HCT116 (cell line): ENCODE results near the gene GFM1. TPM values are rescaled to one million over a fixed set of nuclear protein-coding genes. Genes with fewer than 3 reads are reported as not detected.

ENCODE experiments used
- ATAC-seq: fragments of 200-7000 bp; cut with Tn5 transposase; 2 replicates; pipeline ENCODE4 v1.9.1; 2020; ENCODE audit warnings: mild to moderate bottlenecking, moderate library complexity
- BruUV-seq: library from RNA; stranded (reverse); fragments of 400-500 nt; replicated peaks from 2 replicates; lab custom pipeline; 2021; lab: Mats Ljungman, UMichigan
- CTCF ChIA-PET: fragments of 300-600 bp; sonication (Branson Sonifier 250); formaldehyde crosslinking; loops from one replicate; lab custom pipeline; 2021; ENCODE audit warnings: antibody characterized with exemption; lab: Charles Lee
- POLR2A ChIA-PET: fragments of 300-600, 350-600 bp; sonication (Branson Sonifier 250); formaldehyde crosslinking; loops from one replicate; lab custom pipeline; 2021; ENCODE audit warnings: antibody characterized with exemption; lab: Charles Lee
- RAD21 ChIA-PET, 2 experiments: fragments of 300-600 bp; sonication (Branson Sonifier 250); formaldehyde crosslinking; loops; one replicate each; lab custom pipeline; 2023; ENCODE audit warnings: low total read pairs in 2 of 2; ENCODE audit not compliant: uncharacterized antibody in 2 of 2, unreplicated experiment in 2 of 2, low non-redundant PET in 1 of 2; lab: Charles Lee
- DNase-seq: peaks from one replicate; pipeline ENCODE4 v3.0.0-alpha.2; 2010; ENCODE audit warnings: low read depth, low spot score
- H2AFZ ChIP-seq: fragments of 200-600 bp; shearing (Covaris generic), sonication (generic); 2 replicates; pipeline ENCODE4 v1.6.1; 2017; ENCODE audit warnings: low read depth, mixed run types, mixed read lengths, antibody characterized with exemption, low read length; ENCODE audit not compliant: poor library complexity, severe bottlenecking
- H3K27ac ChIP-seq: 2 replicates; pipeline ENCODE4 v1.5.1; 2012; ENCODE audit warnings: low read depth, low read length
- H3K27me3 ChIP-seq: fragments of 200-600 bp; sonication (generic); 2 replicates; pipeline ENCODE4 v1.6.1; 2016; ENCODE audit warnings: mixed run types, low read length, mixed read lengths; ENCODE audit not compliant: insufficient read depth
- H3K36me3 ChIP-seq, 2 experiments: fragments of 200-500 bp in 1 of 2; fragments of 200-600 bp in 1 of 2; sonication (Bioruptor generic) in 1 of 2; sonication (generic) in 1 of 2; 2 replicates each; pipeline versions ENCODE4 v1.5.1 to v1.6.1; 2014 to 2016; ENCODE audit warnings: low read length in 2 of 2, inconsistent platforms in 1 of 2, mixed read lengths in 1 of 2, mixed run types in 1 of 2; ENCODE audit not compliant: insufficient read depth in 2 of 2, control insufficient read depth in 1 of 2
- H3K4me1 ChIP-seq, 2 experiments: fragments of 200-600 bp in 1 of 2; sonication (generic) in 1 of 2; 2 replicates each; pipeline versions ENCODE4 v1.5.1 to v1.6.1; 2012 to 2017; ENCODE audit warnings: low read length in 2 of 2, inconsistent platforms in 1 of 2, mild to moderate bottlenecking in 1 of 2, mixed read lengths in 1 of 2, mixed run types in 1 of 2, moderate library complexity in 1 of 2; ENCODE audit not compliant: insufficient read depth in 2 of 2, control insufficient read depth in 1 of 2
- H3K4me2 ChIP-seq: fragments of 200-600 bp; sonication (generic); 2 replicates; pipeline ENCODE4 v1.6.1; 2017; ENCODE audit warnings: mixed run types, low read length, mixed read lengths
- H3K4me3 ChIP-seq, 2 experiments: fragments of 200-600 bp in 1 of 2; sonication (generic) in 1 of 2; replicated peaks in 1 of 2; 2 replicates each; pipeline ENCODE4 v1.5.1; 2011 to 2016; ENCODE audit warnings: low read length in 2 of 2, control low read depth in 1 of 2, low read depth in 1 of 2, mild to moderate bottlenecking in 1 of 2, mixed read lengths in 1 of 2, mixed run types in 1 of 2
- H3K79me2 ChIP-seq: fragments of 200-600 bp; sonication (generic); 2 replicates; pipeline ENCODE4 v1.6.1; 2017; ENCODE audit warnings: mild to moderate bottlenecking, mixed run types, low read length, moderate library complexity, mixed read lengths; ENCODE audit not compliant: insufficient read depth
- H3K9ac ChIP-seq: fragments of 200-600 bp; sonication (generic); 2 replicates; pipeline ENCODE4 v1.6.1; 2016; ENCODE audit warnings: low read length, mixed read lengths
- H3K9me2 ChIP-seq: fragments of 200-600 bp; sonication (generic), shearing (Covaris generic); 2 replicates; pipeline ENCODE4 v1.6.1; 2017; ENCODE audit warnings: mixed run types, mild to moderate bottlenecking, moderate library complexity; ENCODE audit not compliant: insufficient read depth
- H3K9me3 ChIP-seq, 2 experiments: fragments of 200-500 bp in 1 of 2; fragments of 200-600 bp in 1 of 2; sonication (Bioruptor generic) in 1 of 2; sonication (generic) in 1 of 2; 2 replicates each; pipeline ENCODE4 v1.6.1; 2014 to 2017; ENCODE audit warnings: low read length in 2 of 2, mixed read lengths in 2 of 2, inconsistent platforms in 1 of 2, low read depth in 1 of 2, mild to moderate bottlenecking in 1 of 2, mixed run types in 1 of 2, moderate library complexity in 1 of 2; ENCODE audit not compliant: control insufficient read depth in 1 of 2, insufficient read depth in 1 of 2
- H4K20me1 ChIP-seq: fragments of 200-600 bp; sonication (generic), shearing (Covaris generic); 2 replicates; pipeline ENCODE4 v1.6.1; 2017; ENCODE audit warnings: mixed run types, mild to moderate bottlenecking, moderate library complexity; ENCODE audit not compliant: insufficient read depth
- CTCF ChIP-seq, 3 experiments: fragments of 200-600 bp in 1 of 3; sonication (generic) in 1 of 3; IDR thresholded peaks in 2 of 3; conservative IDR thresholded peaks in 1 of 3; 2 replicates each; pipeline ENCODE4 v1.5.1; 2012 to 2017; ENCODE audit warnings: low read depth in 2 of 3, low read length in 2 of 3, antibody characterized with exemption in 1 of 3, borderline replicate concordance in 1 of 3, control low read depth in 1 of 3, mild to moderate bottlenecking in 1 of 3, mixed read lengths in 1 of 3, mixed run types in 1 of 3, moderate library complexity in 1 of 3; ENCODE audit not compliant: insufficient read depth in 1 of 3
- EGR1 ChIP-seq: IDR thresholded peaks from 2 replicates; pipeline ENCODE4 v1.6.1; 2012; ENCODE audit warnings: low read depth
- ELF1 ChIP-seq: IDR thresholded peaks from 2 replicates; pipeline ENCODE4 v1.6.1; 2012; ENCODE audit warnings: low read depth, borderline replicate concordance
- EZH2 ChIP-seq: fragments of 200-600 bp; sonication (generic); IDR thresholded peaks from 2 replicates; pipeline ENCODE4 v1.6.1; 2017; ENCODE audit warnings: antibody characterized with exemption, mixed run types
- FOSL1 ChIP-seq: IDR thresholded peaks from 2 replicates; pipeline ENCODE4 v1.6.1; 2012; ENCODE audit warnings: low read depth
- POLR2AphosphoS5 ChIP-seq: IDR thresholded peaks from 2 replicates; pipeline ENCODE4 v1.6.1; 2011; ENCODE audit warnings: mild to moderate bottlenecking, low read depth, low read length, moderate library complexity
- RAD21 ChIP-seq: IDR thresholded peaks from 2 replicates; pipeline ENCODE4 v1.6.1; 2012; ENCODE audit warnings: low read depth, mild to moderate bottlenecking
- REST ChIP-seq: IDR thresholded peaks from 2 replicates; pipeline ENCODE4 v1.6.1; 2012; ENCODE audit warnings: low read depth
- SP1 ChIP-seq: IDR thresholded peaks from 2 replicates; pipeline ENCODE4 v1.6.1; 2012; ENCODE audit warnings: low read depth
- ZBTB33 ChIP-seq: IDR thresholded peaks from 2 replicates; pipeline ENCODE4 v1.6.1; 2011; ENCODE audit warnings: mild to moderate bottlenecking, low read length, moderate library complexity; ENCODE audit not compliant: insufficient replicate concordance; ENCODE audit errors: extremely low read depth
- ZFX ChIP-seq: fragments of 450-650 bp; IDR thresholded peaks from 2 replicates; pipeline ENCODE4 v1.6.1; 2017
- intact Hi-C: fragments of 100-400 bp; cut with micrococcal nuclease; formaldehyde crosslinking; loops from 2 replicates; pipeline ENCODE4 v1.10.0; 2022
- total RNA-seq: library from RNA; stranded (reverse); gene quantifications from one replicate; pipeline ENCODE4 v1.2.1, GENCODE V29; 2021; ENCODE audit not compliant: unreplicated experiment

Gene GFM1
- total RNA-seq, 1 experiment from 2014 or later = 38.7 TPM

DNA sequence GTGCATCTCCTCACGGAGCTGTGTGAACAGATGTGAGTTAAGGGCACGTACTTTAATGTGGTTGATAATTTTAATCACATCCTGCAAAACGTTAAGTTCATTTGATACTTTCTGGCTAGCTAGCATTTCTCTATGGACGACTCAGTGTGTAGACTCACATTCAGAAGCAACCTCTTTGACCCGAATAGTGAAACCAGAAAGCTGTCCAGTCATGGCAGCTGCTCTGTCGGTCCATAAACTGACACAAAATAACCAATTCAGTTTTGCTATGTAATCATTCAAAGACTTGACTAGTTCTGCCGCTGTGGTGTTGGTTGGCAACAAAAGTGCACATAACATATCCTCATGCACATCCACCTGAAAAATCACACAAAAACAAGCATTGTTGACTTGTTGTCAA, 3.7 kb upstream of the GFM1 start:
- BruUV-seq = no TSS peak

More for the DNA sequence above, 3.7 kb upstream of the GFM1 start:
- Histone ChIP-seq H3K4me1 (peaks cover 4% of the 10 kb centered on the region in 2 experiments; a peak in 3 of 4 replicates), H3K36me3 (no peaks in the 10 kb centered on the region), H3K4me3 (no peak overlapping the region), H3K9me2 (no peaks in the 10 kb centered on the region), H3K4me2 (no peak overlapping the region), H3K9me3 (no peaks in the 10 kb centered on the region), H3K9ac (no peak overlapping the region), H3K27ac (no peak overlapping the region), H4K20me1 (no peaks in the 10 kb centered on the region)
- CTCF ChIA-PET = no interaction called here
- TF ChIP-seq POLR2AphosphoS5 (no peak), ZBTB33 (no peak), CTCF (IDR thresholded peaks at IDR 0.05 in 2 of 3, conservative IDR thresholded peaks at IDR 0.05 in 1 of 3; ENCODE audit: borderline replicate concordance in 1 of 3, insufficient read depth in 1 of 3, low read depth in 2 of 3, low read length in 2 of 3) (no peak), EGR1 (no peak), ZFX (no peak), FOSL1 (no peak), RAD21 (no peak), ELF1 (no peak), SP1 (no peak), EZH2 (no peak), REST (no peak)
- TF ChIP-seq, all 23 proteins: peak for 0
- ChIA-PET POLR2A (no interaction called here), RAD21 (no interaction called here)
- no peak for ATAC-seq
- intact Hi-C loops = loop anchor here (10.0 kb wide), 2 partner anchors 614 to 1026 kb away; no protein-coding TSS in a partner anchor
- Histone ChIP-seq H3K27me3 (no peaks in the 10 kb centered on the region), H2AFZ (no peak overlapping the region), H3K79me2 (peaks cover 13% of the 10 kb centered on the region)
- no peak for DNase-seq
